Osteocyte (in vitro differentiated cells): ENCODE results near the gene RILPL1. TPM values are rescaled to one million over a fixed set of nuclear protein-coding genes. Genes with fewer than 3 reads are reported as not detected.
A peak's percentile ranks its signal among the peaks of the same experiment; 100 is the strongest.
"Not testable (repeated sequence)": the region's sequence is repeated elsewhere in the genome, so short reads cannot be mapped to it uniquely, and the experiment has no call there.

Source experiments
- DNase-seq: peaks from one replicate; pipeline ENCODE4 v3.0.0; 2021; ENCODE audit warnings: mixed read lengths; ENCODE audit not compliant: unreplicated experiment; ENCODE audit errors: extremely low spot score
- H3K27ac Mint-ChIP-seq: one replicate; pipeline ENCODE4 v1.8.0; 2021; ENCODE audit warnings: mild to moderate bottlenecking, mixed read lengths; ENCODE audit not compliant: unreplicated experiment
- H3K27me3 Mint-ChIP-seq: one replicate; pipeline ENCODE4 v1.8.0; 2021; ENCODE audit warnings: mixed read lengths; ENCODE audit not compliant: unreplicated experiment
- H3K36me3 Mint-ChIP-seq: one replicate; pipeline ENCODE4 v1.8.0; 2021; ENCODE audit warnings: mixed read lengths; ENCODE audit not compliant: unreplicated experiment
- H3K4me1 Mint-ChIP-seq: one replicate; pipeline ENCODE4 v1.8.0; 2021; ENCODE audit warnings: mixed read lengths; ENCODE audit not compliant: unreplicated experiment
- H3K4me3 Mint-ChIP-seq: one replicate; pipeline ENCODE4 v1.8.0; 2021; ENCODE audit warnings: mild to moderate bottlenecking, moderate library complexity, mixed read lengths; ENCODE audit not compliant: unreplicated experiment
- H3K9me3 Mint-ChIP-seq: one replicate; pipeline ENCODE4 v1.8.0; 2021; ENCODE audit warnings: mixed read lengths; ENCODE audit not compliant: unreplicated experiment
- total RNA-seq: library from RNA; stranded (reverse); gene quantifications from 2 replicates; pipeline ENCODE4 v1.2.1, GENCODE V29; 2021
- TF ChIP-seq, protein P1 (sequence below): fragments of 200-600 bp; sonication (generic); IDR thresholded peaks from 2 replicates; pipeline ENCODE4 v1.5.0; 2021; ENCODE audit warnings: antibody characterized with exemption, mild to moderate bottlenecking, moderate library complexity

The RILPL1 gene
- total RNA-seq, 1 donor from 2014 or later, result 35.1 TPM

DNA sequence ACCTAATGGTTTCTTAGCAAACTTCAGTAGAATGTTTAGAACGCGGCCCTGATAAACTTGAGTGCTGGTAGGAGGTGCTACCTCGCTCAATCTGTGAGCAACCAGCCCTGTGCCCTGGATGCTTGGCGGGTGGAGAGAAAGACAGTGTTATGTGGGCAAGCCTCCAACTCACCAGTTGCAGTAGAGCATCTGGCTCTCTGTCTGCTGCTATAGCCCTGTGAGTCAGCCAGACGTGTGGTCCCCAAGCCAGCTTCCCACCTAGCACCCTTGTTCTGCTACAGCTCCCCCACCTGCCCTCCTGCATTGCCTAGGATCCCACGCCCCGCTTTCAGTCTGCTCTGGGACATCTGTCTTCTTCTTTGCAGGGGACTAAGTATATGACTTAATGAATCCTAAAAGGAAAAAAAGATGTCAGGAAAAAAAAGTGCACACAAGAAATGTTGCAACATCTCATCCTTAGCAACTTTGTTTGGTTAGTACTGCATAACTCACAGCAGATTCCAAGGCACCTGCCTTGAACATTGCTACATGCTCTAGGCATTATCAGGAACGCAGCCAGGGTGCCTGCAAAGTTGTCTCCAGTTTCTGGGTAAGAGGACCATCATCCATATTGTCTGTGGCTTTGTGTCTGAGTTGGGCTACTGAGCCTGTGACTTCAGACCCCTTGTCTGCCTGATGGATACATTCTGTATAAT, 62.0 kb downstream of the RILPL1 start:
- TF ChIP-seq, protein P1, sequence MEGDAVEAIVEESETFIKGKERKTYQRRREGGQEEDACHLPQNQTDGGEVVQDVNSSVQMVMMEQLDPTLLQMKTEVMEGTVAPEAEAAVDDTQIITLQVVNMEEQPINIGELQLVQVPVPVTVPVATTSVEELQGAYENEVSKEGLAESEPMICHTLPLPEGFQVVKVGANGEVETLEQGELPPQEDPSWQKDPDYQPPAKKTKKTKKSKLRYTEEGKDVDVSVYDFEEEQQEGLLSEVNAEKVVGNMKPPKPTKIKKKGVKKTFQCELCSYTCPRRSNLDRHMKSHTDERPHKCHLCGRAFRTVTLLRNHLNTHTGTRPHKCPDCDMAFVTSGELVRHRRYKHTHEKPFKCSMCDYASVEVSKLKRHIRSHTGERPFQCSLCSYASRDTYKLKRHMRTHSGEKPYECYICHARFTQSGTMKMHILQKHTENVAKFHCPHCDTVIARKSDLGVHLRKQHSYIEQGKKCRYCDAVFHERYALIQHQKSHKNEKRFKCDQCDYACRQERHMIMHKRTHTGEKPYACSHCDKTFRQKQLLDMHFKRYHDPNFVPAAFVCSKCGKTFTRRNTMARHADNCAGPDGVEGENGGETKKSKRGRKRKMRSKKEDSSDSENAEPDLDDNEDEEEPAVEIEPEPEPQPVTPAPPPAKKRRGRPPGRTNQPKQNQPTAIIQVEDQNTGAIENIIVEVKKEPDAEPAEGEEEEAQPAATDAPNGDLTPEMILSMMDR, result no peak
- Mint-ChIP-seq H3K4me1 (no peaks in the 10 kb centered on the region), H3K4me3 (no peak overlapping the region), H3K36me3 (peaks cover 26% of the 10 kb centered on the region), H3K27me3 (no peaks in the 10 kb centered on the region), H3K27ac (no peak overlapping the region), H3K9me3 (no peaks in the 10 kb centered on the region)
- DNase-seq, result no peak

DNA sequence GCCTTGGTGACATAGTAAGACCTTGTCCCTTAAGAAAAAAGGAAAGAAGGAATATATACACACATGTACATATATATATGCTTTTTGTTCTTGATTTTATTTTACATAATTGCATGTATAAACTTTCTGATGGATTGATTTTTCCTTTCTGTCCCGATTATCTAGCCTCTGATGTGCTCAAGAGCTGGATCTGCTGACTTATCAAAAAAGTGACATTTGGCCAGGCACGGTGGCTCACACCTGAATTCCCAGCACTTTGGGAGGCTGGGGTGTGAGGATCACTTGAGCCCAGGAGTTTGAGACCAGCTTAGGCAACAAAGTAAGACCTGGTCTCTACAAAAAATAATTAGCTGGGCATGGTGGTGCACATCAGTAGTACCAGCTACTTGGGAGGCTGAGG, 63.5 kb downstream of the RILPL1 start:
- peaks cover 2% of the 10 kb centered on the region for H3K4me1 Mint-ChIP-seq
- H3K36me3 Mint-ChIP-seq, result peaks cover 32% of the 10 kb centered on the region
- H3K4me3 Mint-ChIP-seq, result no peak overlapping the region
- no peaks in the 10 kb centered on the region for H3K27me3 Mint-ChIP-seq
- H3K9me3 Mint-ChIP-seq, result no peaks in the 10 kb centered on the region
- TF ChIP-seq, protein P1, result no peak
- no peak for DNase-seq
- H3K27ac Mint-ChIP-seq, result no peak overlapping the region

DNA sequence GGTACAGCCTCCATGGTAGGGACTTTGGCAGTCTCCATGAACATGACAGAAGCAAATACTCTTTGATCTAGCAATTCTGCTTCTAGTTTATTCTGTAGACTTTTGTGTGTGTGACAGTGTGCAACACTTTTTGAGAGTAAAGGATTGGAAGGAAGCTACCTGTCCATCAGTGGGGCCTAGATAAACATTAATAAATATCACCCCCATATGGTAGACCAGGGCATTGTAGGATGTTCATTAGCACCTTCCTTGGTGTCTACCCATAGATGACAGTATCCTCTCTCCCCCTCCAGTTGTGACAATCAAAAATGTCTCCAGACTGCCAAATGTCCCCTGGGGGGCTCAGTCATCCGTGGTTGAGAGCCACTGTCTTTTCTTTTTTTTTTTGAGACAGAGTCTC, 64.7 kb downstream of the RILPL1 start:
- no peak for DNase-seq
- no peak overlapping the region for H3K27ac Mint-ChIP-seq
- H3K4me3 Mint-ChIP-seq, result no peak overlapping the region
- no peaks in the 10 kb centered on the region for H3K9me3 Mint-ChIP-seq
- peaks cover 32% of the 10 kb centered on the region for H3K36me3 Mint-ChIP-seq
- no peaks in the 10 kb centered on the region for H3K27me3 Mint-ChIP-seq
- H3K4me1 Mint-ChIP-seq, result peaks cover 5% of the 10 kb centered on the region
- TF ChIP-seq, protein P1, result peak; percentile 19

DNA sequence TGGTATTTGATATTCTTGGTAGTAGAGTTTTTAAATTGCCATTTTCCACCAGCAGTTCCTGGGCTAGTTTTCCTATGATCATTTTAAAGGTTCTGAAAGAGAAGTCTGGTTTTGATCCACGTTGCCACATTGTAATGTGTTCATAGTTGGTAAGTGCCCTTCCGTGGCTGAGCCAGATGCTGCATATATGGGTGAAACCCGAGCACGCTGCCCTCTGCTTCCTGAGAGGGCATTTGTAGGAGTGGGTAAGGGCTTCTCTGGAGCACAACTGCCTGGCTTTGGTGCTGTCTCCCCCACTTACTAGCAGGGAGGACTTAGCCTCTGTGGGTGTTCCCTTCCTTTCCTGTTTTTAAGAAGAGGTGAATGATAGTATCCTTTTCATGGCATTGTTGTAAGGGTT, 68.4 kb downstream of the RILPL1 start:
- TF ChIP-seq, protein P1, result no peak
- no peak overlapping the region for H3K4me3 Mint-ChIP-seq
- H3K27ac Mint-ChIP-seq, result no peak overlapping the region
- no peaks in the 10 kb centered on the region for H3K9me3 Mint-ChIP-seq
- peaks cover 19% of the 10 kb centered on the region for H3K36me3 Mint-ChIP-seq
- no peaks in the 10 kb centered on the region for H3K27me3 Mint-ChIP-seq
- peaks cover 8% of the 10 kb centered on the region for H3K4me1 Mint-ChIP-seq
- DNase-seq, result no peak

DNA sequence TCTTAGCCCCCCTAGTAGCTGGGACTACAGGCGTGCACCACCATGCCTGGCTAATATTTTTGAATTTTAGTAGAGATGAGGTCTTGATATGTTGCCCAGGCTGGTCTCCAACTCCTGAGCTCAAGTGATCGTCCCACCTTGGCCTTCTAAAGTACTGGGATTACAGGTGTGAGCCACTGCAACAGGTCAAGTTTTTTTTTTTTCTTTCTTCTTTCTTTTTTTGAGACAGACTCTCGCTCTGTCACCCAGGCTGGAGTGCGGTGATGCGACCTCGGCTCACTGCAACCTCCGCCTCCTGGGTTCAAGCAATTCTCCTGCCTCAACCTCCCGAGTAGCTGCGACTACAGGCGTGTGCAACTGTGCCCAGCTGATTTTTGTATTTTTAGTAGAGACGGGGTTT, 70.3 kb downstream of the RILPL1 start:
- not testable (repeated sequence) for H3K27me3 Mint-ChIP-seq, DNase-seq, H3K4me3 Mint-ChIP-seq, H3K9me3 Mint-ChIP-seq, H3K27ac Mint-ChIP-seq
- Mint-ChIP-seq H3K4me1 (peaks cover 21% of the 10 kb centered on the region), H3K36me3 (peaks cover 24% of the 10 kb centered on the region)
